Colonic mucosa (tissue), 4 donors: ENCODE results near the gene STT3A. TPM values are rescaled to one million over a fixed set of nuclear protein-coding genes. Genes with fewer than 3 reads are reported as not detected.

ENCODE experiments used
- DNase-seq: peaks from one replicate; pipeline ENCODE4 v3.0.0-alpha.2; 2020
- H3K27ac ChIP-seq: fragments of 200-600 bp; one replicate; pipeline ENCODE4 v1.8.0; 2021
- H3K27me3 ChIP-seq: fragments of 200-600 bp; one replicate; pipeline ENCODE4 v1.8.0; 2021
- H3K36me3 ChIP-seq: fragments of 200-600 bp; one replicate; pipeline ENCODE4 v1.8.0; 2021
- H3K4me1 ChIP-seq: fragments of 200-600 bp; one replicate; pipeline ENCODE4 v1.8.0; 2021; ENCODE audit warnings: mild to moderate bottlenecking
- H3K4me3 ChIP-seq: fragments of 200-600 bp; one replicate; pipeline ENCODE4 v1.8.0; 2021
- H3K9ac ChIP-seq, 2 donors: one replicate each; pipeline ENCODE4 v1.7.0; 2013; ENCODE audit warnings: control low read depth in 2 of 2, low read depth in 2 of 2, low read length in 2 of 2
- H3K9me3 ChIP-seq: fragments of 200-600 bp; one replicate; pipeline ENCODE4 v1.8.0; 2021
- CTCF ChIP-seq: fragments of 200-600 bp; IDR thresholded peaks from one replicate; pipeline ENCODE4 v1.8.0; 2022; ENCODE audit warnings: antibody characterized with exemption, mild to moderate bottlenecking
- intact Hi-C: fragments of 100-400 bp; cut with DNase I; formaldehyde crosslinking; loops from one replicate; pipeline ENCODE4 v1.14.1; 2022
- total RNA-seq, 2 donors: library from RNA; stranded (reverse); fragmentation: NEBNext Ultra II Directional in 1 of 2; extraction: Animal tissue kit (Norgen Biotek cat#: 25700) in 1 of 2; gene quantifications; one replicate each; pipeline ENCODE4 v1.2.1, GENCODE V29; 2021
- donor health status: healthy.
- donor health status: DM: no; HTN: no; CAD: no.
- donor health status: DM: no; HTN: no; CAD: no.

Gene STT3A
- total RNA-seq, 2 donors from 2014 or later: 130 to 183 TPM

DNA sequence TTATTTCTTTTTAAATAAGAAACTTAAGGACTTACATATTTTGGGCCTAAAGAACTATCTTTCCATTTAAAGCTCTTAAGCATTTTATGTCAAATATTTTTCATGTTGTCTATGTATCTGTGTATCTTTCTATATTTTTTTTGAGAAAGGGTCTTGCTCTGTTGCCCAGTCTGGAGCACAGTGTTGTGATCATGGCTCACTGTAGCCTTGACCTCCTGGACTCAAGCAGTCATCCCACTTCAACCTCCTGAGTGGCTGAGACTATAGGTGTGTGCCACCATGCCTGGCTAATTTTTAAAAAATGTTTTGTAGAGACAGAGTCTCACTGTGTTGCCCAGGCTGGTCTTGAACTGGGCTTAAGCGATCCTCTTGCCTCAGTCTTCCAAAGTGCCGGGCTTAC is 8.0 kb downstream of the STT3A start:
- Histone ChIP-seq H3K27me3 (no peaks in the 10 kb centered on the region), H3K4me3 (no peak overlapping the region), H3K4me1 (no peaks in the 10 kb centered on the region), H3K27ac (no peak overlapping the region), H3K9ac (no peak overlapping the region), H3K36me3 (peaks cover 19% of the 10 kb centered on the region), H3K9me3 (no peaks in the 10 kb centered on the region)
- intact Hi-C loops: no loop called here
- TF ChIP-seq CTCF: no peak
- DNase-seq: no peak

- H3K4me3 ChIP-seq: no peak overlapping the region
- no peak overlapping the region for H3K9ac ChIP-seq
- H3K27me3 ChIP-seq: no peaks in the 10 kb centered on the region
- H3K36me3 ChIP-seq: peaks cover 27% of the 10 kb centered on the region
- no peak for DNase-seq
- no peak overlapping the region for H3K27ac ChIP-seq
- no peaks in the 10 kb centered on the region for H3K4me1 ChIP-seq
- TF ChIP-seq CTCF: no peak
- intact Hi-C loops: no loop called here
- no peaks in the 10 kb centered on the region for H3K9me3 ChIP-seq
Measured at GRCh38 chr11:125603207-125603606, 10.6 kb downstream of the STT3A start.

DNA sequence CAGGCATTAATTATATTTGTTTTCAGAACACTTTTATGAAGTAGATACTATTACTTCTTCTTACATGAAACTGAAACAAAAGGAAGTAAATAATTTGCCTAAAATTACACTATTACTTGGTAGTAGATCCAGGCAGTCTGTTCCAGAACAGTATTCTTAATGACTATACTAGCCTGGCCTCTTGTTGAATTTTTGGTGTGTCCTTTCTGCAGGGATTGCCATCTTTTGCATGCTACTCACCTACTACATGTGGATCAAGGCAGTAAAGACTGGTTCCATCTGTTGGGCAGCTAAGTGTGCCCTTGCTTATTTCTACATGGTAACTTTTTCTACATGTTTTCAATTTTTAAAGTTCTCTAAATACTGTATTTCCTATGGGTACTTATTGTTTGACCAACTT is 12.8 kb downstream of the STT3A start:
- Histone ChIP-seq H3K27ac (no peak overlapping the region), H3K27me3 (no peaks in the 10 kb centered on the region), H3K4me3 (no peak overlapping the region), H3K4me1 (no peaks in the 10 kb centered on the region), H3K9ac (no peak overlapping the region), H3K36me3 (peaks cover 26% of the 10 kb centered on the region), H3K9me3 (no peaks in the 10 kb centered on the region)
- no peak for TF ChIP-seq CTCF
- intact Hi-C loops: no loop called here
- no peak for DNase-seq

DNA sequence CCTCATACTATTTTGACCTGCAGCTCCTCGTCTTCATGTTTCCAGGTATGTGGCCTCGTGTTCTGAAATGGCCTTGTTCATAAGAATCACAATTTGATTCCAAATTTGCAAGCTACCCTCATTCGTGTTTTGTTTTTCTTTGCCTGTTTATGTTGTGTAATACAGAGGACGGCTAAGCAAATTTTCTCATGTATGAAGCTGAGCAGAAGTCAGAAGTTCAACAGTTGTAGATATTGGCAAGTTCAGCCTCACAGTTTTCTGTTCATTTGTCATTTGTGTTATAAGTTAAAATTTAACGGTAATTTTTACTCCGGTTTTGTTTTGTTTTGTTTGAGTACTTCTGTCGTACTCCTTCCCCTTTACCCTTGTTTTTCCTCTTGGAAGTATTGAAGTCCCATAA is 16.9 kb downstream of the STT3A start:
- intact Hi-C loops: no loop called here
- TF ChIP-seq CTCF: no peak
- Histone ChIP-seq H3K4me1 (no peaks in the 10 kb centered on the region), H3K4me3 (no peak overlapping the region), H3K27me3 (no peaks in the 10 kb centered on the region), H3K9me3 (no peaks in the 10 kb centered on the region), H3K9ac (no peak overlapping the region), H3K27ac (no peak overlapping the region), H3K36me3 (peaks cover 39% of the 10 kb centered on the region)
- DNase-seq: no peak

- H3K4me3 ChIP-seq: no peak overlapping the region
- no peaks in the 10 kb centered on the region for H3K27me3 ChIP-seq
- peaks cover 32% of the 10 kb centered on the region for H3K36me3 ChIP-seq
- TF ChIP-seq CTCF: no peak
- no peak overlapping the region for H3K9ac ChIP-seq
- no peaks in the 10 kb centered on the region for H3K9me3 ChIP-seq
- H3K27ac ChIP-seq: no peak overlapping the region
- H3K4me1 ChIP-seq: no peaks in the 10 kb centered on the region
- intact Hi-C loops: loop anchor here (5.0 kb wide), 1 partner anchor 36 kb away; no protein-coding TSS in a partner anchor
- DNase-seq: no peak
Measured at GRCh38 chr11:125618383-125618782, 25.7 kb downstream of the STT3A start.

DNA sequence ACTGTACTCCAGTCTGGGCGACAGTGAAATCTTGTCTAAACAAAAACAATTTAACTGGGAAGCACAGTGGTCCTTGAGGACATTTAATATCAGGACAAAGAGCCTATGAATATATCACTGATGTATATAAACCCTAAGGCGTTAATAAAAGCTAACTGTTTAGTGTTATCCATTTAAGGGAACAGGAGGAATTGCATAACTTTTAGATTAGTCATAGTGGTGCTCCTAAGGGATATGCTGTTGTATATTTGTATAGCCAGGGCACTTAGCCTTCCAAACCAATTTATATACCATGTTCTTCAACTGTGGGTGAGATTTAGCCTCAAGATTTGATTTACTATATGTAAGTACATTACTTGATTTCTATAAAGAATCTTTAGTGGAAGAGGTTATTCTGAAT is 29.3 kb downstream of the STT3A start:
- no peak overlapping the region for H3K4me3 ChIP-seq
- H3K36me3 ChIP-seq: peaks cover 16% of the 10 kb centered on the region
- H3K9me3 ChIP-seq: no peaks in the 10 kb centered on the region
- H3K9ac ChIP-seq: no peak overlapping the region
- H3K4me1 ChIP-seq: peaks cover 4% of the 10 kb centered on the region
- no peak for DNase-seq
- H3K27ac ChIP-seq: no peak overlapping the region
- no peaks in the 10 kb centered on the region for H3K27me3 ChIP-seq
- no peak for TF ChIP-seq CTCF
- intact Hi-C loops: no loop called here
